ENCODE data around the gene SH3GL3.

The SH3GL3 gene

DNA sequence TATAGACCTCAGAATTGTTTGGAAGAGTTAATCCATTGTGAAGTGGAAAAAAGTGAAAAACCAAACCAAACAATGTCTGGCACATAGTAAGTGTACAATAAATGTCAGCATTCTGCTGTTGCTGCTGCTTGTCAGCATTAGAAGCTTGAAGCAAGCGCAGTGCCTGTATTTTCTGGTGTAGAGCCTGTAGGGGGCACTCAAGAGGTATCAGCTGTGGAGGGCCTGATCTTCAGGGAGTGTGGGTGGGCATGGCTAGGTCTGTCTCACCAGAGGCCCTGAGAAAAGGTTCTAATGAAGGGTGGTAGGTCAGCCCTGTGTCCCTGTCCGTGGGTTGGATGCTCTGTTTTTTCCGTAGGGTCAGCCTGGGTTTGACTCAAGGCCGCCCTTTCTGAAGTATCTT, 210.4 kb downstream of the SH3GL3 start:
- Mint-ChIP-seq H3K9me3 (peaks cover 15% of the 10 kb centered on the region), H3K4me1 (no peaks in the 10 kb centered on the region), H3K27me3 (ENCODE audit: low read depth, poor library complexity) (peaks cover 69% of the 10 kb centered on the region), H3K36me3 (ENCODE audit: low read depth) (no peaks in the 10 kb centered on the region), H3K4me3 (no peak overlapping the region), H3K27ac (no peak overlapping the region)
- DNase-seq = no peak
- TF ChIP-seq, protein P1, sequence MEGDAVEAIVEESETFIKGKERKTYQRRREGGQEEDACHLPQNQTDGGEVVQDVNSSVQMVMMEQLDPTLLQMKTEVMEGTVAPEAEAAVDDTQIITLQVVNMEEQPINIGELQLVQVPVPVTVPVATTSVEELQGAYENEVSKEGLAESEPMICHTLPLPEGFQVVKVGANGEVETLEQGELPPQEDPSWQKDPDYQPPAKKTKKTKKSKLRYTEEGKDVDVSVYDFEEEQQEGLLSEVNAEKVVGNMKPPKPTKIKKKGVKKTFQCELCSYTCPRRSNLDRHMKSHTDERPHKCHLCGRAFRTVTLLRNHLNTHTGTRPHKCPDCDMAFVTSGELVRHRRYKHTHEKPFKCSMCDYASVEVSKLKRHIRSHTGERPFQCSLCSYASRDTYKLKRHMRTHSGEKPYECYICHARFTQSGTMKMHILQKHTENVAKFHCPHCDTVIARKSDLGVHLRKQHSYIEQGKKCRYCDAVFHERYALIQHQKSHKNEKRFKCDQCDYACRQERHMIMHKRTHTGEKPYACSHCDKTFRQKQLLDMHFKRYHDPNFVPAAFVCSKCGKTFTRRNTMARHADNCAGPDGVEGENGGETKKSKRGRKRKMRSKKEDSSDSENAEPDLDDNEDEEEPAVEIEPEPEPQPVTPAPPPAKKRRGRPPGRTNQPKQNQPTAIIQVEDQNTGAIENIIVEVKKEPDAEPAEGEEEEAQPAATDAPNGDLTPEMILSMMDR (IDR thresholded peaks at IDR 0.05) = peak; percentile 14

DNA sequence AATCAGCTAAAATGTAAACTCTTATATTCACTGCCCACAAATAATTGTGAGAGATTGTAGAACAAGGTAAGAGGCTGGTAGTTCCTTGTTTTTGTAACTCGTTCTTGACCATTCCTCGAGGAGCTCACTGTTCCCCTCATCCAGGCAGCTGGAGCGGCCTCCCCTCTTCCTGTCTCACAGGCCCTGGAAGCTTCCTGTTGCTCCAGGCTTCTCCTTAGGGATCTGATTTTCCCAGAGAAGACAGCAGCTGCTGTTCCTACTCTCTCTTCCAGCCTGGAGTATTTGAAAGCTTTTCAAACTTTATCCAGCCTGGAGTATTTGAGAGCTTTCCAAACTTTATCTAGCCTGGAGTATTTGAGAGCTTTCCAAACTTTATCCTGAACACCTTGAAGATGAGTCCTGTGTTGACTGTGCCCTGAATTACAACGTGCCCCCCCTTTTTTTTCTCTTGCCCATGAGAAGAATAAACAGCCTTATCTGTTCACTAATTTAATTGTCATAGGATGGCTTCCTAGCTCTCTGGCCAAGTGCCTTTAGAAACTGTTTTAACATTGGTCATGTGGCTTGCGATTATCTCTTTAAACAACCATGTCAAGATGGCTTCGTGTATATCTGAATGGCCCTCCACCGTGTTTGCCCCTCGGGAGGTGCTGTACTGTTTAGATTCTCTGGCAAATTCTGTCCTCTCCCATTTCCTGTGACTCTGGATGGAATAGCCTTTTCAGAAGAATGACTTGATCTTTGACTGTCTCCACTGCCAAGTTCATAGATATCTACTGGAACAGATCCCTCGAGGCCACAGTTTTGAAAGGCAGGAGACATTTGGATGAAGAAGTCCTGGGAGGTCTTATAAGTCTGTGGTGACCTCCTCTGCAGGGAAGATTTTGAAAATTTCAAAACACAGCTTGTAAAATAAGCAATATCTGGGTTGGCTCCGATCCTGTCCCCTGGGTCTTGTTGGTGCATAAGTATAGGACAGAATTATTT, 211.6 kb downstream of the SH3GL3 start:
- H3K4me1 Mint-ChIP-seq = no peaks in the 10 kb centered on the region
- no peaks in the 10 kb centered on the region for H3K36me3 Mint-ChIP-seq (ENCODE audit: low read depth)
- peaks cover 14% of the 10 kb centered on the region for H3K9me3 Mint-ChIP-seq
- H3K4me3 Mint-ChIP-seq = no peak overlapping the region
- no peak overlapping the region for H3K27ac Mint-ChIP-seq
- H3K27me3 Mint-ChIP-seq (ENCODE audit: low read depth, poor library complexity) = peaks cover 58% of the 10 kb centered on the region
- TF ChIP-seq, protein P1 (IDR thresholded peaks at IDR 0.05) = no peak
- DNase-seq = no peak

DNA sequence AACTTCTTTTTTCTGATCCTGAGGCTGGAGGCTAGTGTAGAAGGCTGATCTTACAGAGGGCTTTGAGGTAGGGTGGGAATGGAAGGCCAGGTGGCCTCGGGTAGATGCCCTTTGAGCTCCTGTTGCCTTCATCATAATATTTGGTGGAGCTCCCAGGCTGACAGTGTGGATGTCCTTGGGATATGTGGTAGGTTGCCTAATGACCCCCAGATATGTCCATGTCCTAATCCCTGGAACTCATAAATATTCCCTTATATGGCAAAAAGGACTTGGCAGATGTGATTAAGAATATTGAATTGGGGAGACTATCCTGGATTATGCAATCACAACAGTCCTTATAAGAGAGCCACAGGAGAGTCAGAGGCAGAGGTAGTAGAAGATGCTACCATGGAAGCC, 212.3 kb downstream of the SH3GL3 start:
- Mint-ChIP-seq H3K9me3 (peaks cover 14% of the 10 kb centered on the region), H3K27ac (no peak overlapping the region), H3K27me3 (ENCODE audit: low read depth, poor library complexity) (peaks cover 61% of the 10 kb centered on the region), H3K4me1 (no peaks in the 10 kb centered on the region), H3K36me3 (ENCODE audit: low read depth) (no peaks in the 10 kb centered on the region), H3K4me3 (no peak overlapping the region)
- TF ChIP-seq, protein P1 (IDR thresholded peaks at IDR 0.05) = no peak
- DNase-seq = no peak

DNA sequence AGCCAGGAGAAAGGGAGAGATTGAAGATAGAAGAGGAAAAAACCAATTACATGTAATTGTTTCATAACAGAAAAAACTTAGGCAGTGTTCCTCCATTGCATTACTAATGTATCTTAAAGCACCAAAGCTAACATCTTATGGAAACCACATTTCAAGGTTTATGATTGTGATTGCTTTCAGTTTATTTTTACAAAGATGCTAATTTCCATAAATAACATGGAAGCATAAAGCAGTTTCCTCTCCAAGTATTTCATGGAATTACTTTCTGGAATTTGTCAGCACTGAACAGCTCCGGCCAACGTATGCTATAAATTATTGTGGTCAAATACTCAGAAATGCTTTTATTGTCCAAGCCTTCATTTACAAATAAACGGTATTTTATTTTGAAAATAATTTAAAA, 218.3 kb downstream of the SH3GL3 start:
- Mint-ChIP-seq H3K9me3 (peaks cover 17% of the 10 kb centered on the region), H3K36me3 (ENCODE audit: low read depth) (no peaks in the 10 kb centered on the region), H3K27me3 (ENCODE audit: low read depth, poor library complexity) (peaks cover 11% of the 10 kb centered on the region), H3K4me3 (no peak overlapping the region), H3K4me1 (no peaks in the 10 kb centered on the region), H3K27ac (no peak overlapping the region)
- no peak for DNase-seq
- TF ChIP-seq, protein P1 (IDR thresholded peaks at IDR 0.05) = no peak
